SK-N-SH (cell line): ENCODE measurements around the gene SORBS2. TPM values are rescaled to one million over a fixed set of nuclear protein-coding genes. Genes with fewer than 3 reads are reported as not detected.

Source experiments
- CTCF ChIA-PET: fragments of 300-600, 350-600 bp; formaldehyde crosslinking; extraction: SDS; loops from one replicate; lab custom pipeline; 2021; lab: Yijun Ruan, JAX
- POLR2A ChIA-PET: fragments of 350-600 bp; sonication (Branson Sonifier 250); formaldehyde crosslinking; extraction: SDS; loops from one replicate; lab custom pipeline; 2020; ENCODE audit warnings: antibody characterized with exemption, inconsistent platforms; lab: Yijun Ruan, JAX
- DNase-seq: peaks from one replicate; pipeline ENCODE4 v3.0.0; 2012
- H2AFZ ChIP-seq: fragments of 200-600 bp; sonication (generic); 2 replicates; pipeline ENCODE4 v1.8.1; 2016; ENCODE audit warnings: antibody characterized with exemption, mild to moderate bottlenecking, low read depth
- H3F3A ChIP-seq: fragments of 200-600 bp; sonication (generic); replicated peaks from 2 replicates; pipeline ENCODE3; 2016; ENCODE audit warnings: antibody characterized with exemption, mild to moderate bottlenecking; ENCODE audit not compliant: insufficient read depth
- H3K27ac ChIP-seq, 2 experiments: fragments of 200-500 bp in 1 of 2; fragments of 200-600 bp in 1 of 2; sonication (Bioruptor generic) in 1 of 2; sonication (generic), shearing (Covaris generic) in 1 of 2; 2 replicates each; pipeline versions ENCODE4 v1.5.1 to v1.6.1; 2014 to 2016; ENCODE audit warnings: low read depth in 2 of 2, inconsistent platforms in 1 of 2, low read length in 1 of 2, mild to moderate bottlenecking in 1 of 2, mixed read lengths in 1 of 2
- H3K27me3 ChIP-seq: fragments of 200-600 bp; sonication (generic), shearing (Covaris generic); 2 replicates; pipeline ENCODE4 v1.6.1; 2016; ENCODE audit warnings: mixed run types; ENCODE audit not compliant: insufficient read depth
- H3K36me3 ChIP-seq, 2 experiments: fragments of 200-500 bp in 1 of 2; fragments of 200-600 bp in 1 of 2; sonication (Bioruptor generic) in 1 of 2; sonication (generic) in 1 of 2; replicated peaks in 1 of 2; 2 replicates each; pipeline versions ENCODE3 to v1.5.1; 2014 to 2016; ENCODE audit warnings: low read length in 1 of 2, mild to moderate bottlenecking in 1 of 2; ENCODE audit not compliant: insufficient read depth in 2 of 2, control insufficient read depth in 1 of 2
- H3K4me1 ChIP-seq, 2 experiments: fragments of 200-500 bp in 1 of 2; fragments of 200-600 bp in 1 of 2; sonication (Bioruptor generic) in 1 of 2; sonication (generic), shearing (Covaris generic) in 1 of 2; 2 replicates each; pipeline versions ENCODE4 v1.5.1 to v1.6.1; 2014 to 2016; ENCODE audit warnings: low read depth in 1 of 2, low read length in 1 of 2, mixed run types in 1 of 2; ENCODE audit not compliant: insufficient read depth in 2 of 2, control insufficient read depth in 1 of 2
- H3K4me2 ChIP-seq: fragments of 200-600 bp; sonication (generic), shearing (Covaris generic); 2 replicates; pipeline ENCODE4 v1.6.1; 2017; ENCODE audit warnings: mixed run types
- H3K4me3 ChIP-seq, 2 experiments: fragments of 200-500 bp in 1 of 2; fragments of 200-600 bp in 1 of 2; sonication (Bioruptor generic) in 1 of 2; sonication (generic), shearing (Covaris generic) in 1 of 2; 2 replicates each; pipeline versions ENCODE4 v1.5.1 to v1.8.1; 2014 to 2016; ENCODE audit warnings: low read depth in 2 of 2, inconsistent platforms in 1 of 2, low read length in 1 of 2, mild to moderate bottlenecking in 1 of 2, mixed read lengths in 1 of 2, moderate library complexity in 1 of 2
- H3K79me2 ChIP-seq: fragments of 200-600 bp; sonication (generic); 2 replicates; pipeline ENCODE4 v1.8.1; 2017; ENCODE audit warnings: mild to moderate bottlenecking; ENCODE audit not compliant: insufficient read depth
- H3K9ac ChIP-seq: fragments of 200-600 bp; sonication (generic); 2 replicates; pipeline ENCODE4 v1.6.1; 2017; ENCODE audit warnings: mixed run types
- H3K9me2 ChIP-seq: fragments of 200-600 bp; sonication (generic); 2 replicates; pipeline ENCODE4 v1.6.1; 2017; ENCODE audit warnings: mixed run types
- H3K9me3 ChIP-seq: fragments of 200-600 bp; sonication (generic); 2 replicates; pipeline ENCODE4 v1.6.1; 2017; ENCODE audit warnings: mixed run types, mild to moderate bottlenecking, moderate library complexity
- H4K20me1 ChIP-seq: fragments of 200-600 bp; sonication (generic); 2 replicates; pipeline ENCODE4 v1.6.1; 2017; ENCODE audit warnings: mild to moderate bottlenecking, mixed run types; ENCODE audit not compliant: insufficient read depth
- CHD2 ChIP-seq: fragments of 150-350 bp; IDR thresholded peaks from 2 replicates; pipeline ENCODE4 v1.6.1; 2018; ENCODE audit warnings: low read length; ENCODE audit not compliant: partially characterized antibody
- ELF1 ChIP-seq: IDR thresholded peaks from 2 replicates; pipeline ENCODE4 v1.4.0; 2012
- EZH2phosphoT487 ChIP-seq: fragments of 200-600 bp; sonication (generic); IDR thresholded peaks from 2 replicates; pipeline ENCODE4 v1.6.1; 2017; ENCODE audit warnings: low read depth, mixed run types, mild to moderate bottlenecking, antibody characterized with exemption, moderate library complexity, borderline replicate concordance
- FOSL2 ChIP-seq: IDR thresholded peaks from 2 replicates; pipeline ENCODE4 v1.4.0; 2012; ENCODE audit warnings: low read depth, mild to moderate bottlenecking, moderate library complexity, borderline replicate concordance
- GATA2 ChIP-seq: sonication (generic); formaldehyde crosslinking; IDR thresholded peaks from 2 replicates; pipeline ENCODE4 v1.5.0; 2020; ENCODE audit warnings: mild to moderate bottlenecking, missing genetic modification reagents
- MEF2A ChIP-seq: IDR thresholded peaks from 2 replicates; pipeline ENCODE4 v1.4.0; 2012; ENCODE audit warnings: low read depth, borderline replicate concordance
- NFIC ChIP-seq: IDR thresholded peaks from 2 replicates; pipeline ENCODE4 v1.4.0; 2012; ENCODE audit warnings: borderline replicate concordance
- NRF1 ChIP-seq: IDR thresholded peaks from 2 replicates; pipeline ENCODE4 v1.6.1; 2012; ENCODE audit warnings: low read depth, mild to moderate bottlenecking, low read length
- POLR2AphosphoS5 ChIP-seq: IDR thresholded peaks from 2 replicates; pipeline ENCODE4 v1.6.1; 2012; ENCODE audit warnings: low read depth, low read length
- RCOR1 ChIP-seq: fragments of 150-350 bp; IDR thresholded peaks from 2 replicates; pipeline ENCODE4 v1.6.1; 2017; ENCODE audit warnings: antibody characterized with exemption, low read length
- RFX5 ChIP-seq: IDR thresholded peaks from 2 replicates; pipeline ENCODE4 v1.6.1; 2012; ENCODE audit warnings: mild to moderate bottlenecking, improper control_type of control experiment, low read length
- TCF12 ChIP-seq: IDR thresholded peaks from 2 replicates; pipeline ENCODE4 v1.4.0; 2012
- TEAD4 ChIP-seq: IDR thresholded peaks from 2 replicates; pipeline ENCODE4 v1.4.0; 2012; ENCODE audit warnings: mild to moderate bottlenecking, borderline replicate concordance; ENCODE audit not compliant: insufficient read depth
- WGBS: methylation state at CpG from one replicate; pipeline ENCODE4 v1.1.6; 2017; ENCODE audit warnings: low lambda C conversion rate; 5-methylcytosine and 5-hydroxymethylcytosine counted together
- polyA plus RNA-seq, 3 experiments: library from polyadenylated mRNA; depleted of rRNA; stranded (reverse); fragments of >200 nt; gene quantifications; 2 replicates each; pipeline ENCODE4 v1.2.3, GENCODE V29; 2012
- TF ChIP-seq, protein P1 (sequence below): IDR thresholded peaks from 2 replicates; pipeline ENCODE4 v1.4.0; 2012; ENCODE audit warnings: low read depth, borderline replicate concordance
- TF ChIP-seq, protein P2 (sequence below): IDR thresholded peaks from 2 replicates; pipeline ENCODE4 v1.4.0; 2012; ENCODE audit warnings: low read depth, borderline replicate concordance
- TF ChIP-seq, protein P3 (sequence below): fragments of 200-600 bp; sonication (generic); IDR thresholded peaks from 2 replicates; pipeline ENCODE4 v1.6.1; 2017; ENCODE audit warnings: antibody characterized with exemption, mild to moderate bottlenecking, moderate library complexity
- TF ChIP-seq, protein P4 (sequence below): fragments of 150-350 bp; IDR thresholded peaks from 2 replicates; pipeline ENCODE4 v1.6.1; 2016; ENCODE audit warnings: mild to moderate bottlenecking, low read depth, low read length
- TF ChIP-seq, protein P5 (sequence below): fragments of 150-350 bp; IDR thresholded peaks from 2 replicates; pipeline ENCODE4 v1.6.1; 2017; ENCODE audit warnings: antibody characterized with exemption, low read length, low read depth, borderline replicate concordance

Gene SORBS2
- polyA plus RNA-seq, 1 of the 3 experiments (the other 2 are of a cell fraction): 2.5 TPM

DNA sequence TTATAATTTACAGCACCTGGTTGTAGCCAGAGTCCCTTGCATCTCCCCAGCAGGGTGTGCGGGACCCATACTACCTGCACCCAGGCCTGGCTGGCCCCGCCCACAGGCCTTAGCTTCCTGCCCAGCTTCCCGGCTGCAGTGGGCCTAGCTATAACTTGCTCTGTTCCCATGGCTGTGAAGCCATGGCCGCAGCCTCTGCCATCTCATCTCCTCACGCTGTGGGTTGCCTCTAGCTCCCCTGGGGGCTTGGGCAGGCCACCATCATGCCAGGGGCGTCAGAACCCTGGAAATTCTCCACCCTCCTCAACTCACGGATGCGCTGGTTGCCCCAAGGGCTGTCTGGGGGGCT, 26.1 kb upstream of the SORBS2 start:
- H3K4me1 ChIP-seq: peaks cover 15 to 36% of the 10 kb centered on the region in 2 experiments; a peak in 3 of 4 replicates
- POLR2A ChIA-PET: no interaction called here
- DNase-seq: no peak
- TF ChIP-seq, protein P1, sequence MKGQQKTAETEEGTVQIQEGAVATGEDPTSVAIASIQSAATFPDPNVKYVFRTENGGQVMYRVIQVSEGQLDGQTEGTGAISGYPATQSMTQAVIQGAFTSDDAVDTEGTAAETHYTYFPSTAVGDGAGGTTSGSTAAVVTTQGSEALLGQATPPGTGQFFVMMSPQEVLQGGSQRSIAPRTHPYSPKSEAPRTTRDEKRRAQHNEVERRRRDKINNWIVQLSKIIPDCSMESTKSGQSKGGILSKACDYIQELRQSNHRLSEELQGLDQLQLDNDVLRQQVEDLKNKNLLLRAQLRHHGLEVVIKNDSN: no peak
- TF ChIP-seq ELF1: no peak
- no peak for TF ChIP-seq TEAD4
- TF ChIP-seq GATA2: no peak
- TF ChIP-seq, protein P2, sequence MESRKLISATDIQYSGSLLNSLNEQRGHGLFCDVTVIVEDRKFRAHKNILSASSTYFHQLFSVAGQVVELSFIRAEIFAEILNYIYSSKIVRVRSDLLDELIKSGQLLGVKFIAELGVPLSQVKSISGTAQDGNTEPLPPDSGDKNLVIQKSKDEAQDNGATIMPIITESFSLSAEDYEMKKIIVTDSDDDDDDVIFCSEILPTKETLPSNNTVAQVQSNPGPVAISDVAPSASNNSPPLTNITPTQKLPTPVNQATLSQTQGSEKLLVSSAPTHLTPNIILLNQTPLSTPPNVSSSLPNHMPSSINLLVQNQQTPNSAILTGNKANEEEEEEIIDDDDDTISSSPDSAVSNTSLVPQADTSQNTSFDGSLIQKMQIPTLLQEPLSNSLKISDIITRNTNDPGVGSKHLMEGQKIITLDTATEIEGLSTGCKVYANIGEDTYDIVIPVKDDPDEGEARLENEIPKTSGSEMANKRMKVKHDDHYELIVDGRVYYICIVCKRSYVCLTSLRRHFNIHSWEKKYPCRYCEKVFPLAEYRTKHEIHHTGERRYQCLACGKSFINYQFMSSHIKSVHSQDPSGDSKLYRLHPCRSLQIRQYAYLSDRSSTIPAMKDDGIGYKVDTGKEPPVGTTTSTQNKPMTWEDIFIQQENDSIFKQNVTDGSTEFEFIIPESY: no peak
- no peak for TF ChIP-seq FOSL2
- TF ChIP-seq NRF1: no peak
- TF ChIP-seq CHD2: no peak
- no peak for TF ChIP-seq TCF12
- no peak for TF ChIP-seq RCOR1
- TF ChIP-seq, all 33 proteins: peak for 0
- H3F3A ChIP-seq: peaks cover 22% of the 10 kb centered on the region
- no peaks in the 10 kb centered on the region for H3K36me3 ChIP-seq
- H3K79me2 ChIP-seq: no peaks in the 10 kb centered on the region
- H3K9me3 ChIP-seq: no peaks in the 10 kb centered on the region
- peak overlapping the region in 1 of 2 experiments; percentile 94; a peak in 2 of 4 replicates for H3K27ac ChIP-seq
- WGBS: 100% methylated on average over 4 of the region's 8 CpGs
- H3K4me2 ChIP-seq: peak overlapping the region; percentile 45; the same call in 1 of the 2 replicates
- H3K9ac ChIP-seq: peak overlapping the region; percentile 48; the same call in 1 of the 2 replicates
- H4K20me1 ChIP-seq: no peaks in the 10 kb centered on the region
- CTCF ChIA-PET: interaction anchor here (1.0 kb wide), 1 partner anchor 240 kb away, joined by 3 read pairs; no protein-coding TSS in a partner anchor
- no peak overlapping the region for H3K4me3 ChIP-seq
- H3K27me3 ChIP-seq: no peaks in the 10 kb centered on the region
- no peaks in the 10 kb centered on the region for H3K9me2 ChIP-seq
- peak overlapping the region; percentile 53 for H2AFZ ChIP-seq

DNA sequence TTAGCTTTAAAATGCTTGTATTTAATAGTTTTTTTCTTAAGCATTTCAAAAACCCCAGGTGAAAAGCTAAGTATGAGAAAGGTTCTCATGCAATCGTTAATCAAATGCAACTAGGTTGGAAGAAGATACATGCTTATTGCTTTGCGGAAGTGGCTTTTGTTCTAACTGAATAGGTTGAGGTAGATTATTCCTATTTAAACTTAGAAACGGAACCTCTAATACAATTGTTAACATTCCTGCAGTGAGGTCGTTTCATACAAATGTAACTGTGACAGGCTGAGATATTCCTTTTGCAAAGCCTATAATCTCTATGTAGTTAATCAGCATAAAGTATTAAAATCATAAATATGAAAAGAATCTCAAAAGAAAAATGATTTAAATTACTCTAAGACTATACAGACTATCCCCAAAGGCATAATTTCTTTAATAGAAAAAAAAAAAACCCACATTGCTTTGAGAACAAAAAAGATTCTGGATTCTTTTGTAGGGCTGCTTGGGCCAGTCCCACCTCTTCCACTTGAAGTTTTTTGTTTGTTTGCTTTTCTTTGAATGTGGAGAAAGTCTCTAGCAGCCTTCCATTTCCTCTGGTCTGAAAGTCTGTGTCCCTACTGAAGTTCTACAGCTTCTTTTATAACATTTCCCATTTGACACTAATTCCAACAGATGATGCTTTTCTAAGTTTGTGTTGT, 25.6 kb upstream of the SORBS2 start:
- H3K4me1 ChIP-seq: peaks cover 17 to 36% of the 10 kb centered on the region in 2 experiments; a peak in 3 of 4 replicates
- no peak overlapping the region for H3K4me2 ChIP-seq
- H3K27me3 ChIP-seq: no peaks in the 10 kb centered on the region
- H3K27ac ChIP-seq: peak overlapping the region in 1 of 2 experiments; percentile 94; a peak in 2 of 4 replicates
- WGBS: 84% methylated on average over 4 of the region's 4 CpGs
- no peaks in the 10 kb centered on the region for H3K79me2 ChIP-seq
- H4K20me1 ChIP-seq: no peaks in the 10 kb centered on the region
- ChIA-PET CTCF (interaction anchor here (1.0 kb wide), 1 partner anchor 240 kb away, joined by 3 read pairs; no protein-coding TSS in a partner anchor), POLR2A (no interaction called here)
- no peak for DNase-seq
- no peaks in the 10 kb centered on the region for H3K9me2 ChIP-seq
- H3K4me3 ChIP-seq: no peak overlapping the region
- peak overlapping the region; percentile 53; the same call in 1 of the 2 replicates for H2AFZ ChIP-seq
- no peak overlapping the region for H3K9ac ChIP-seq
- peaks cover 22% of the 10 kb centered on the region for H3F3A ChIP-seq
- H3K36me3 ChIP-seq: no peaks in the 10 kb centered on the region
- no peaks in the 10 kb centered on the region for H3K9me3 ChIP-seq
- TF ChIP-seq RFX5: no peak
- TF ChIP-seq MEF2A: no peak
- TF ChIP-seq, protein P3, sequence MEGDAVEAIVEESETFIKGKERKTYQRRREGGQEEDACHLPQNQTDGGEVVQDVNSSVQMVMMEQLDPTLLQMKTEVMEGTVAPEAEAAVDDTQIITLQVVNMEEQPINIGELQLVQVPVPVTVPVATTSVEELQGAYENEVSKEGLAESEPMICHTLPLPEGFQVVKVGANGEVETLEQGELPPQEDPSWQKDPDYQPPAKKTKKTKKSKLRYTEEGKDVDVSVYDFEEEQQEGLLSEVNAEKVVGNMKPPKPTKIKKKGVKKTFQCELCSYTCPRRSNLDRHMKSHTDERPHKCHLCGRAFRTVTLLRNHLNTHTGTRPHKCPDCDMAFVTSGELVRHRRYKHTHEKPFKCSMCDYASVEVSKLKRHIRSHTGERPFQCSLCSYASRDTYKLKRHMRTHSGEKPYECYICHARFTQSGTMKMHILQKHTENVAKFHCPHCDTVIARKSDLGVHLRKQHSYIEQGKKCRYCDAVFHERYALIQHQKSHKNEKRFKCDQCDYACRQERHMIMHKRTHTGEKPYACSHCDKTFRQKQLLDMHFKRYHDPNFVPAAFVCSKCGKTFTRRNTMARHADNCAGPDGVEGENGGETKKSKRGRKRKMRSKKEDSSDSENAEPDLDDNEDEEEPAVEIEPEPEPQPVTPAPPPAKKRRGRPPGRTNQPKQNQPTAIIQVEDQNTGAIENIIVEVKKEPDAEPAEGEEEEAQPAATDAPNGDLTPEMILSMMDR: no peak
- TF ChIP-seq FOSL2: no peak
- TF ChIP-seq NFIC: no peak
- TF ChIP-seq GATA2: no peak
- TF ChIP-seq ELF1: no peak
- TF ChIP-seq, protein P4, sequence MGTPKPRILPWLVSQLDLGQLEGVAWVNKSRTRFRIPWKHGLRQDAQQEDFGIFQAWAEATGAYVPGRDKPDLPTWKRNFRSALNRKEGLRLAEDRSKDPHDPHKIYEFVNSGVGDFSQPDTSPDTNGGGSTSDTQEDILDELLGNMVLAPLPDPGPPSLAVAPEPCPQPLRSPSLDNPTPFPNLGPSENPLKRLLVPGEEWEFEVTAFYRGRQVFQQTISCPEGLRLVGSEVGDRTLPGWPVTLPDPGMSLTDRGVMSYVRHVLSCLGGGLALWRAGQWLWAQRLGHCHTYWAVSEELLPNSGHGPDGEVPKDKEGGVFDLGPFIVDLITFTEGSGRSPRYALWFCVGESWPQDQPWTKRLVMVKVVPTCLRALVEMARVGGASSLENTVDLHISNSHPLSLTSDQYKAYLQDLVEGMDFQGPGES: no peak
- TF ChIP-seq EZH2phosphoT487: no peak
- TF ChIP-seq RCOR1: no peak
- TF ChIP-seq, protein P5, sequence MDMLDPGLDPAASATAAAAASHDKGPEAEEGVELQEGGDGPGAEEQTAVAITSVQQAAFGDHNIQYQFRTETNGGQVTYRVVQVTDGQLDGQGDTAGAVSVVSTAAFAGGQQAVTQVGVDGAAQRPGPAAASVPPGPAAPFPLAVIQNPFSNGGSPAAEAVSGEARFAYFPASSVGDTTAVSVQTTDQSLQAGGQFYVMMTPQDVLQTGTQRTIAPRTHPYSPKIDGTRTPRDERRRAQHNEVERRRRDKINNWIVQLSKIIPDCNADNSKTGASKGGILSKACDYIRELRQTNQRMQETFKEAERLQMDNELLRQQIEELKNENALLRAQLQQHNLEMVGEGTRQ: no peak
- TF ChIP-seq POLR2AphosphoS5: no peak
